Suppressor macrophage (primary cell): ENCODE measurements around the gene ANP32E.
A peak's percentile ranks its signal among the peaks of the same experiment; 100 is the strongest.

Source experiments
- DNase-seq, 4 experiments: peaks; one replicate each; pipeline ENCODE4 v3.0.0-alpha.2; 2020 to 2022
- total RNA-seq, 17 experiments: gene quantifications; one replicate each; lab custom pipeline; 2026; ENCODE audit warnings: mixed read lengths in 6 of 17, inconsistent platforms in 3 of 17; lab: John Stamatoyannopoulos, UW

ANP32E gene
- 9.6 to 88.4 (median 35.3) reads per million in 17 experiments for total RNA-seq

DNA sequence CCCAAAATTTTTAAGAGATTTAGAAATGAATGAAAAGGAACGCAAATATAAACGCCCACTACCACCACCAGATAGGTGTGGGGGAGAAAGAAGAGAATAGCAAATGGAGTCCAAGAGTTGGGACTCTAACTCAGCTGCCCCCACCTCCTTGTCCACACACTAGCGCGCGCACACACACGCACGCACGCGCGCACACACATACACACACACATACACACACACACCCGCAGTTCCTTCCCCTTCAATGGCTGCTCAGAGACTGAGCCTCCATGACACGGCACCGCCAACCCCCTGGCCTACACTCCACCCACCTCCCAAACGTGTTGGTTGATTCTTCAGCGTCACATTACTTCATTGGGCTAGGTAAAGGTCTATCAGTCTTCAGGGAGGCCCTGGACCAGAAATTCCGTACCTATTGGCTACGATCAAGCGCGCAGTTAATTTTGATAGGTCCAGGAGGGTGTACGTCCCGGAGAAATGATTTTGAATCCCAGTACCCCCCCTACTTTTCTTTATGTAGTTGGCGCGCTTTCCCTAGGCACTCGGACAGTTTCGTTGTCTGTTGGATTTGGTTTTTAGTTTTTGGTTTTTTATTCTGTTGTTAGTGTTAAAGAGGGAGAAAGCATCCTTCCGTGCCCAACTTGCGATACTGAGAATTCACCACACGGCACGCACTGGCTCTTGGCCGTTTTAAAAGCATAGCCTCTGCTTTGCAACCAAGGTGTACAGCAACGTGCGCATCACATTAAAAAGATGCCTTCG, at the start of gene ANP32E:
Gene ANP32E (minus strand): TSS at position 261 of the 762 bp plus-strand sequence. CDS start 326 bp downstream, outside the sequence.
- peak; percentile 95 to 99 (median 96) for DNase-seq

GRCh38 chr1:150283260-150283659, 47.3 kb upstream of the ANP32E start:
- no peak for DNase-seq

- no peak for DNase-seq
These were observed 46.6 kb upstream of the ANP32E start for GRCh38 chr1:150282558-150282958.

DNA sequence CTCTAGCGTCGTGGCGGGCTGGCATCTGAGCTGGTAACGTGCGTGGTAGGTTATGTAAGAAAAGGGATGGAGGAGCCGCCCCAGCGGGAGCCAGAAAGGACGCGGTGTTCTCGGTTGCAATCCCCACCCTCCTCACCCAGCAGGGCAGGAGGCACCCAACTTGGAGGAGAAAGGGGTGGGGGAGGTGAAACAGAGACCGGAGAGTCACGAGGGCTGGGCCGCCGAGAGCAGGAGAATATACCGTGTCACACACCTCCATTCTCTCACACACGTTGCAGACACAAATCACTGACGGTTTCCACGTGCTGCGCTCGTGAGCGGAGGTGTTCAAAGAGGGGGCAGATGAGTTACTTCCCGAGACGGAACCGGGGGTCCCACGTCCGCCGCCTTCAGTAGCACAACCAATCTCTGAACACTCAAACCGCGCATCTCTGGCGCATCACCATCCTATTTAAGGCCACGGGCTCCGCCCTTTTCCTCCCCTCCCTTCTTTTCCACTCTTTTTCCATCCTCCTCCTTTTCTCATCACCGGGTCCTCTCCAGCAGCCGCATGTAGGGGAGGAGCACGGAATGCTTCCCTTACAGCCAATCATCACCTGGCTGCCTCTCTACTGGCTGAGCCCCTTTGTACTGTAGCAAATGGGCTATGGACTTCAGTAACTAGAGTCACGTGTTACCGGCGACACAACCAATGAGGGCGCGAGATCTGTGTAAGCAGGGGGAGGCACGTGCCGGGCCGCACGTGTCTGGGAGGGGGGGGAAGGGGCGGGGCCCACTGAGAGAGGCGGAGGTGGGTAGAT, 46.0 kb upstream of the ANP32E start, which contains the start of gene CIART:
Gene CIART (plus strand): TSS at position 797 of the 800 bp plus-strand sequence. CDS start 714 bp downstream, outside the sequence.
- DNase-seq, result peak; percentile 65 to 82 (median 73)

GRCh38 chr1:150281221-150281757, 45.4 kb upstream of the ANP32E start:
- DNase-seq, result peak; percentile 63 to 84 (median 76)

DNA sequence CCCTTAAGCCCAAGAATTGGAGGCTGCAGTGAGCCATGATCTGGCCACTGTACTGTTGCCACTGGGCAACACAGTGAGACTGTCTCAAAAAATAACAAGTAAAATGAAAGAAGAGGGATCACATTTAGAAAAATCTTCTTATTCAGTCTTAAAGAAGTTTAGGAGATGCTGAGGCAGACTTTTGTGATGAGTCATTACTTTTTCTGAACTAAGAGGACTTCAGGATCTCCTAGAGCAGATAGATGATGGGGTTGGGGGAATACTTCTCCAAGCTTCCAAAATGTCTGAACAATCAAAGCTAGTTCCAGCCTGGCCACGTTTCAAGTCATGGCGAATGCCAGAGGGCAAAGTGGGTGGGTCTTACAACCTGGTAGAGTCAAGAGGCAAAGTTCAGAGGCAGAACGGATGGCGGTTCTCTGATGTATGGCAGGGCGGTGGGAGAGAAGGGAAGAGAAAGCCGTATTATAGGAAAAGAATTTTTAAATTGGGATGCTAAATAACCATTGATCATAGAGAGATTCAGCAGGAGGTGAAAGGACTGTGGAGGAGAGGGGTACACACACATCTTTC, 44.3 kb upstream of the ANP32E start:
- no peak for DNase-seq

DNA sequence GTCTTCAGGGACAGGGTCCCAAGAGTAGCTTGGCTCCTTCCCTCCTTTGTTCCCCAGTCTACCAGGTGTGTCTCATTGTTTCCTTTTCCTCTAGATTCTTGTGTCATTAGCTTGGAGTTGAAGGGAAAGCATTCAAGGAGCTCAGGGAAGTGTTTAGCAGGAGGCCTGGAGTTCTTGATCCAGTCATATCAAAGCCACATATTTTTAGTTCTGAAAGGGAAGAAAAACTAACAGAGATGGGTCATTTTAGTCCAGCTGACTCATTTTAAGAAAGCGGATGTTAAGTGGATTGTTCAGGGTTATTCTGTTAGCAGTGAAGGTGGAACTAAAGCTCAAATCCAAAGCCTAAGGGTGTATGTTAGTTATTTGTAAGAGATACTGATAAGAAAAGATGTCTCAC, 37.4 kb upstream of the ANP32E start:
- DNase-seq, result peak in 2 of 4 experiments; percentile 59 to 64

GRCh38 chr1:150271291-150271959, 35.5 kb upstream of the ANP32E start:
- DNase-seq, result peak in 2 of 4 experiments; percentile 46 to 57

GRCh38 chr1:150269451-150269850, 33.5 kb upstream of the ANP32E start:
- peak; percentile 26 to 58 (median 47) for DNase-seq

DNA sequence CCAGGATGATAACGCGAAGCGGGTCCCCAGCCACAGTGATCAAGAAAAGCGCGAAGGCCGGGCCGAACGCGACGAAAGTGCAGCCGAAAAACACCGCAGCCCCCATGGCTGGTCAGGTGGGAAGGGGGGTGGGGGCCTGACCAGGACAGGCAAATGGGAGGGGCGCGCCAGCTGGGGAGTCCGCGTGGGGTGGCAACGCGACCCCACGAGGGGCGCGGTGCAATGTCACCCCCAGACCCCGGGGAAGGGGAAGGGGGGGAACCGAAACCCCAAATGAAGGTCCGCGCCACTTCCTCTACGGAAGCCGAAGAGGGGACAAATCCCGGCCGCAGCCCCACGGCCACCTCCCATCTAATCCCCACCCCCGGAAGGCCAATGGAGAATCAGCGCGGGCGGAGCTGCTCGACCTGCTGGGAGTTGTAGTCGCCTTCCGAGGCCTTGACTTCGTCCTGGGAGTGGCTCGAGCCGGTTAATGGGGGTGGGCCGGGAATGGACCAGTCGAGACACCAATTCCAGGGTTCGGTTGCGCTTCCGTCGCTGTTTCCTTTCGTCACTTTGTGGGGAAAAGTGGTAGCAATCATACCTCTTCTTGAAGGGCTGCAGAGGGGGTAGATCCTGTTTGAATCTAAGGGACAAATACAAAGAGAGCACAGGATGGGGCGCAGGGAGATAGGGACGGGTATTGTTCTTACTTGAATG, 32.9 kb upstream of the ANP32E start, which contains the start of gene APH1A:
Gene APH1A (minus strand): TSS at position 312 of the 699 bp plus-strand sequence. CDS start 206 bp downstream, at position 106.
- peak; percentile 97 to 99 (median 98) for DNase-seq

- DNase-seq, result peak; percentile 61 to 79 (median 72)
These were observed 32.4 kb upstream of the ANP32E start for GRCh38 chr1:150268340-150268704.

- DNase-seq, result no peak
These were observed 32.0 kb upstream of the ANP32E start for GRCh38 chr1:150267896-150268295.

DNA sequence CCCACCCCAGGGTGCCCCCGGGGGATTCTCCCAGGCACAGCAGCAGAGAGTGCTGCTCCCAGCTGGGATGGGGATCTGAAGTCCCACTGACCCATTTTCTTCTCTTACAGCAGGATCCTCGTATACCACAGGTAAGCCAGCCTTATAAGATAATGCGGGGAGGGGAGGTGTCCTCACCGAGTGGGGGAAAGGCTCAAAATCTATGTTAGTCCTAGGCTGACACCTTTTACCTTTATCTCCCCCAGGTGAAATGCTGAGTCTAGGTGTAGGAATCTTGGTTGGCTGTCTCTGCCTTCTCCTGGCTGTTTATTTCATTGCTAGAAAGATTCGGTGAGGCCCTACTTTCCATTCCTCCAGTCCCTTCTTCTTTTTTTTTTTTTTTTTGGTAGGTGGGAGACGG, 27.6 kb upstream of the ANP32E start:
- DNase-seq, result no peak

- DNase-seq, result no peak
These were observed 26.7 kb upstream of the ANP32E start for GRCh38 chr1:150262388-150263320.

DNA sequence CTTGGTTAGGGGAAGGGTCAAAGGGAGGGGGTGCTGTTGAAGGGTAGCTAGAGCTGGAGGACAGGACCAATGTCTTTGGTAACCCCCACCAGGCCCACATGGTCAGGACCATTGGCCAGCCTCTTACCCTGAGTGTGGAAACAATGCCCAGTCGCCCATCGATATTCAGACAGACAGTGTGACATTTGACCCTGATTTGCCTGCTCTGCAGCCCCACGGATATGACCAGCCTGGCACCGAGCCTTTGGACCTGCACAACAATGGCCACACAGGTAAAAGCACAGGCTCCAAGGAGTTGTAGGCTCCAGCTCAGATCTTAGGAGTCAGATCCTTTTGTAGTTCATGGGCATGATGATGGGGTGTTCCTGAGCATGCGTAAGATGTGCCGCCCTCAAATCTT, 25.5 kb upstream of the ANP32E start:
- no peak for DNase-seq

DNA sequence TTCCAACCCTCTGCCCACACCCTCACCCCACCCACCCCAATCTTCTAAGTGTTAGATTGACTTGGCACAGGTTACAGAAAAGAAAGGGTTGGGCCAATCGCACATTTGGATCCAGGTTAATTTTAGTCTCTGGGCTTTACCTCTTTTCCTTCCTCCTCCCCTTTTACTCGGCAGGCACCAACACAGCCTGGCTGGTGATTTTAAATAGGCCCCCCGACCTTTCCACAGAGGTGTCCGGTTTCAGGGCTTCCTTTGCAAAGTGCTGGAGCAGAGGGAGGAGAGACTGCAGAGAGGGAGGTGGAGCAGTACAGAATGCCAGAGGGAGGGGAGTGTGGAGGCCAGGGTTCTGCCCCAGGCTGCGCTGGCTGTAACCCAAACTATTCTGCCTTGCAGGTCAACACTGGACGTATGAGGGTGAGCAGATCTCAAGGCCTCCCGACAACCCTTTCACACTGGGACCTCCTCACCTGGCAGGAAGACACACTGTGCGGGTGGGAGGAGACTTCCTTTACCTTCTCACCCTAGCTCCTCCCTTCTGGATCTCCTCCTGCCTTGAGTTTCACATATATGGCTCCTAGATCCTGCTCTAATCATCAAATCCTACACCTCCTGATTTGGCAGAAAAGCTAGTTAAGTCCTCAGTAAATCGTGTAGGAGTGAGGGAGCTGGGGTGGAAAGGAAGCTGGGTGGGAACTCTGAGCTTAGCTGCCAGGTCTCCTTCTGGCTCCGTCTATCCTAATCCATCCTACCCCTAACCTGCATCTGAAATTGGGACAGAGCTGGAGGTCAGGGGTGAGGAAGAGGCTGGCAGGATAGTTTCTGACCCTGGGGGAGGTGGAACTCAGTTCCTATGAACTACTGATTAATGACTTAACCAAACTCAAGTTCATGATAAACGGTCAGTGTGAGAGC, 24.1 kb upstream of the ANP32E start:
- no peak for DNase-seq

DNA sequence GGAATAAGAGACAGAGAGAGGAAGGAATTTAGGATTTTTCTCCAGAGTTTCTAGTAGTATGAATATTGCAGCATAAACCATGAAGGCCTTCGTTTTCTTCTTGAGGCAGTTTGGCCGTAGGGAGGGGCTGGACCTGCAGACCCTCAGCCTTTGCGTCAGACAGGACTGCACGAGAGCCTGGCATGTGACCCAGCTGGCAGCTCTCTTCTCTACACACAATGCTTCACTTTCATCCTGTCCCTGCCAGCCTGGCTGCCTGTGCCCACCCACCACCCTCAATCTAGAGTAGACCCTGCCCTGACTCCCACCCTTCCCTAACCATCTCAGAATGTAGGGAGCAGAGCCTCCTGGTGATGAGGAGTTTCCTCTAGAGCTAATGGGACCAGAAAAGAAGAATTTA, 23.3 kb upstream of the ANP32E start:
- DNase-seq, result no peak

- DNase-seq, result no peak
These were observed 22.0 kb upstream of the ANP32E start, which contains the start of gene CA14 for GRCh38 chr1:150257624-150258585. TSS of gene CA14 (plus strand) at chr1:150257774. CDS start at chr1:150258129, 355 bp downstream.
